ENCODE data around the gene NUMBL. TPM values are rescaled to one million over a fixed set of nuclear protein-coding genes. Genes with fewer than 3 reads are reported as not detected.

Gene NUMBL
- total and polyA plus RNA-seq, 9 of the 15 experiments (the other 6 are each of a cell fraction or from before 2014, with no cell fraction given), result 0.39 to 38.6 (median 6.6) TPM

DNA sequence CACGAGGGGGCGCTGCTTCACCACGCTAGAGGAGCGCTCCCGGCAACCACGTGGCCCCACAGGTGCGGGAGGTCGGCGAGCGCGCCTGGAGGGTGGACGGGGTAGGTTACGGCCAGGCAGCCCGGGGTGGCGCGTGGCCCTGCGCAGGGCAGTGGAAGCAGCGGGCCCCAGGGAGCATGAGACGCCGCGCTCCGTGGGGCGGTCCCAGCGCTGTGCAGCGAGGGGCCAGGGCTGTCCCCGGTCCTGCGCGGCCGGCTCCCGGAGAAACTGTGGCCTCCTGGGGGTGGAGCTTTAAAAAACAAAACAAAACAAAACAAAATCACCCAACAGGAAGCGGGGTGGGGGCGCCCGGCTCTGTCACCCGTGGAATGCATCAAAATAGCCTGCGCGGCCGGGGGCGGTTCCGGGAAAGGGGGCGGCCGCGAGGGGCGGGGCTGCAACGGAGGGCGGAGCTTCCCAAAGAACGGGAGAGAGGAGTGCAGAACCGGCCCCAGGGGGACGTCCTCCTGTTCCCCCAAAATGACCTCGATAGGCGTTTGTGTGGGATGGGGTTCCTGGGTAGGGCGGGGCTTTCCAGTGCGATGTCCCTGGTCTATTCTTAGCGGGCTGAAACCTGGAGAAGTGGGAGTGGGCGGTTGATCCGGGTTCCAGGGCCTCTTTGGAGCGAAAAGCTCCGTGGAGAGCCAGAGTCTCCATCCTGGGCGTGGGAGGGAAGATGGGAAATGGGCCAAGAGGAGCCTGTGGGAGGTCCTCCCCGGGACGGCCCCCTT is 27.3 kb downstream of the NUMBL start (continued):
- TF ChIP-seq NEUROD1 (IDR thresholded peaks at IDR 0.05; ENCODE audit: borderline replicate concordance, low read depth, low read length, partially characterized antibody), result peak; percentile 8
- TF ChIP-seq, protein P1, sequence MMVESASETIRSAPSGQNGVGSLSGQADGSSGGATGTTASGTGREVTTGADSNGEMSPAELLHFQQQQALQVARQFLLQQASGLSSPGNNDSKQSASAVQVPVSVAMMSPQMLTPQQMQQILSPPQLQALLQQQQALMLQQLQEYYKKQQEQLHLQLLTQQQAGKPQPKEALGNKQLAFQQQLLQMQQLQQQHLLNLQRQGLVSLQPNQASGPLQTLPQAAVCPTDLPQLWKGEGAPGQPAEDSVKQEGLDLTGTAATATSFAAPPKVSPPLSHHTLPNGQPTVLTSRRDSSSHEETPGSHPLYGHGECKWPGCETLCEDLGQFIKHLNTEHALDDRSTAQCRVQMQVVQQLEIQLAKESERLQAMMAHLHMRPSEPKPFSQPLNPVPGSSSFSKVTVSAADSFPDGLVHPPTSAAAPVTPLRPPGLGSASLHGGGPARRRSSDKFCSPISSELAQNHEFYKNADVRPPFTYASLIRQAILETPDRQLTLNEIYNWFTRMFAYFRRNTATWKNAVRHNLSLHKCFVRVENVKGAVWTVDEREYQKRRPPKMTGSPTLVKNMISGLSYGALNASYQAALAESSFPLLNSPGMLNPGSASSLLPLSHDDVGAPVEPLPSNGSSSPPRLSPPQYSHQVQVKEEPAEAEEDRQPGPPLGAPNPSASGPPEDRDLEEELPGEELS (CRISPR knock-in tag; IDR thresholded peaks at IDR 0.05; ENCODE audit: borderline replicate concordance), result no peak
- TF ChIP-seq ZFPM2 (CRISPR knock-in tag; IDR thresholded peaks at IDR 0.05), result no peak
- TF ChIP-seq, protein P2, sequence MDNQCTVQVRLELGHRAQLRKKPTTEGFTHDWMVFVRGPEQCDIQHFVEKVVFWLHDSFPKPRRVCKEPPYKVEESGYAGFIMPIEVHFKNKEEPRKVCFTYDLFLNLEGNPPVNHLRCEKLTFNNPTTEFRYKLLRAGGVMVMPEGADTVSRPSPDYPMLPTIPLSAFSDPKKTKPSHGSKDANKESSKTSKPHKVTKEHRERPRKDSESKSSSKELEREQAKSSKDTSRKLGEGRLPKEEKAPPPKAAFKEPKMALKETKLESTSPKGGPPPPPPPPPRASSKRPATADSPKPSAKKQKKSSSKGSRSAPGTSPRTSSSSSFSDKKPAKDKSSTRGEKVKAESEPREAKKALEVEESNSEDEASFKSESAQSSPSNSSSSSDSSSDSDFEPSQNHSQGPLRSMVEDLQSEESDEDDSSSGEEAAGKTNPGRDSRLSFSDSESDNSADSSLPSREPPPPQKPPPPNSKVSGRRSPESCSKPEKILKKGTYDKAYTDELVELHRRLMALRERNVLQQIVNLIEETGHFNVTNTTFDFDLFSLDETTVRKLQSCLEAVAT (IDR thresholded peaks at IDR 0.05), result no peak
- TF ChIP-seq, protein P3, sequence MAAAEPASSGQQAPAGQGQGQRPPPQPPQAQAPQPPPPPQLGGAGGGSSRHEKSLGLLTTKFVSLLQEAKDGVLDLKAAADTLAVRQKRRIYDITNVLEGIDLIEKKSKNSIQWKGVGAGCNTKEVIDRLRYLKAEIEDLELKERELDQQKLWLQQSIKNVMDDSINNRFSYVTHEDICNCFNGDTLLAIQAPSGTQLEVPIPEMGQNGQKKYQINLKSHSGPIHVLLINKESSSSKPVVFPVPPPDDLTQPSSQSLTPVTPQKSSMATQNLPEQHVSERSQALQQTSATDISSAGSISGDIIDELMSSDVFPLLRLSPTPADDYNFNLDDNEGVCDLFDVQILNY (CRISPR knock-in tag; IDR thresholded peaks at IDR 0.05), result no peak
- no peak for TF ChIP-seq EHMT2 (IDR thresholded peaks at IDR 0.05)
- TF ChIP-seq ZBED1 (IDR thresholded peaks at IDR 0.05), result no peak
- no peak; the same call in 1 of the 2 replicates for TF ChIP-seq DPF2 (IDR thresholded peaks at IDR 0.05)
- TF ChIP-seq SAFB2 (IDR thresholded peaks at IDR 0.05; ENCODE audit: borderline replicate concordance, low read depth, low read length, severe bottlenecking), result no peak
- peak; percentile 76 for TF ChIP-seq ZFX (CRISPR knock-in tag; IDR thresholded peaks at IDR 0.05)
- TF ChIP-seq, protein P4, sequence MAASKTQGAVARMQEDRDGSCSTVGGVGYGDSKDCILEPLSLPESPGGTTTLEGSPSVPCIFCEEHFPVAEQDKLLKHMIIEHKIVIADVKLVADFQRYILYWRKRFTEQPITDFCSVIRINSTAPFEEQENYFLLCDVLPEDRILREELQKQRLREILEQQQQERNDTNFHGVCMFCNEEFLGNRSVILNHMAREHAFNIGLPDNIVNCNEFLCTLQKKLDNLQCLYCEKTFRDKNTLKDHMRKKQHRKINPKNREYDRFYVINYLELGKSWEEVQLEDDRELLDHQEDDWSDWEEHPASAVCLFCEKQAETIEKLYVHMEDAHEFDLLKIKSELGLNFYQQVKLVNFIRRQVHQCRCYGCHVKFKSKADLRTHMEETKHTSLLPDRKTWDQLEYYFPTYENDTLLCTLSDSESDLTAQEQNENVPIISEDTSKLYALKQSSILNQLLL (CRISPR knock-in tag; IDR thresholded peaks at IDR 0.05; ENCODE audit: borderline replicate concordance), result no peak
- TF ChIP-seq, protein P5, sequence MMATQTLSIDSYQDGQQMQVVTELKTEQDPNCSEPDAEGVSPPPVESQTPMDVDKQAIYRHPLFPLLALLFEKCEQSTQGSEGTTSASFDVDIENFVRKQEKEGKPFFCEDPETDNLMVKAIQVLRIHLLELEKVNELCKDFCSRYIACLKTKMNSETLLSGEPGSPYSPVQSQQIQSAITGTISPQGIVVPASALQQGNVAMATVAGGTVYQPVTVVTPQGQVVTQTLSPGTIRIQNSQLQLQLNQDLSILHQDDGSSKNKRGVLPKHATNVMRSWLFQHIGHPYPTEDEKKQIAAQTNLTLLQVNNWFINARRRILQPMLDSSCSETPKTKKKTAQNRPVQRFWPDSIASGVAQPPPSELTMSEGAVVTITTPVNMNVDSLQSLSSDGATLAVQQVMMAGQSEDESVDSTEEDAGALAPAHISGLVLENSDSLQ (IDR thresholded peaks at IDR 0.05), result no peak
- TF ChIP-seq, protein P6, sequence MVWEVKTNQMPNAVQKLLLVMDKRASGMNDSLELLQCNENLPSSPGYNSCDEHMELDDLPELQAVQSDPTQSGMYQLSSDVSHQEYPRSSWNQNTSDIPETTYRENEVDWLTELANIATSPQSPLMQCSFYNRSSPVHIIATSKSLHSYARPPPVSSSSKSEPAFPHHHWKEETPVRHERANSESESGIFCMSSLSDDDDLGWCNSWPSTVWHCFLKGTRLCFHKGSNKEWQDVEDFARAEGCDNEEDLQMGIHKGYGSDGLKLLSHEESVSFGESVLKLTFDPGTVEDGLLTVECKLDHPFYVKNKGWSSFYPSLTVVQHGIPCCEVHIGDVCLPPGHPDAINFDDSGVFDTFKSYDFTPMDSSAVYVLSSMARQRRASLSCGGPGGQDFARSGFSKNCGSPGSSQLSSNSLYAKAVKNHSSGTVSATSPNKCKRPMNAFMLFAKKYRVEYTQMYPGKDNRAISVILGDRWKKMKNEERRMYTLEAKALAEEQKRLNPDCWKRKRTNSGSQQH (CRISPR knock-in tag; IDR thresholded peaks at IDR 0.05), result no peak
- TF ChIP-seq JUND (IDR thresholded peaks at IDR 0.05; ENCODE audit: borderline replicate concordance, low read depth, low read length), result peak; percentile 17; the same call in 1 of the 2 replicates
- no peak; the same call in 2 of the 3 replicates for TF ChIP-seq JUND (tag; IDR thresholded peaks at IDR 0.05; ENCODE audit: borderline replicate concordance, low read depth, low read length)
- TF ChIP-seq HIVEP1 (CRISPR knock-in tag; IDR thresholded peaks at IDR 0.05), result no peak
- no peak for TF ChIP-seq ZNF586 (CRISPR knock-in tag; conservative IDR thresholded peaks at IDR 0.05)
- no peak for TF ChIP-seq EP300 (IDR thresholded peaks at IDR 0.05; ENCODE audit: low read length)
- TF ChIP-seq ZNF24 (IDR thresholded peaks at IDR 0.05), result peak; percentile 50; the same call in 1 of the 2 replicates
- 0 out of 2 replicates have a peak, but pooled peaks have one; percentile 18 for TF ChIP-seq PHF21A (IDR thresholded peaks at IDR 0.05; ENCODE audit: borderline replicate concordance, low read depth)
- TF ChIP-seq FOS (IDR thresholded peaks at IDR 0.05; ENCODE audit: extremely low read depth, insufficient read length), result no peak

All from K562 (cell line).